K562 (cell line): ENCODE measurements around the gene ATP13A2. TPM values are rescaled to one million over a fixed set of nuclear protein-coding genes. Genes with fewer than 3 reads are reported as not detected.

Experiments used
- HCFC1 ChIP-seq: IDR thresholded peaks from 2 replicates; pipeline ENCODE4 v1.6.1; 2012; ENCODE audit warnings: low read depth, low read length, improper control_type of control experiment
- KDM2B ChIP-seq: fragments of 250-450 bp; sonication (Bioruptor Pico); IDR thresholded peaks from 2 replicates; pipeline ENCODE4 v1.8.0; 2021; ENCODE audit warnings: mild to moderate bottlenecking, moderate library complexity
- NR4A1 ChIP-seq, 2 experiments: fragments of 250-450 bp in 1 of 2; fragments of 450-650 bp in 1 of 2; sonication (Bioruptor Pico) in 1 of 2; IDR thresholded peaks; 2 replicates each; pipeline versions ENCODE4 v1.4.0 to v1.6.1; 2016 to 2020; ENCODE audit warnings: mild to moderate bottlenecking in 2 of 2, missing compliant biosample characterization in 1 of 2, missing genetic modification characterization in 1 of 2, moderate library complexity in 1 of 2
- NRF1 ChIP-seq, 2 experiments: fragments of 450-650 bp; IDR thresholded peaks in 1 of 2; conservative IDR thresholded peaks in 1 of 2; 2 replicates each; pipeline ENCODE4 v1.6.1; 2014; ENCODE audit warnings: mild to moderate bottlenecking in 2 of 2
- PHF8 ChIP-seq: fragments of 200-600 bp; sonication (generic); IDR thresholded peaks from 2 replicates; pipeline ENCODE4 v1.6.1; 2012; ENCODE audit warnings: mixed run types, mild to moderate bottlenecking, inconsistent platforms, low read length, moderate library complexity, borderline replicate concordance
- THAP7 ChIP-seq: fragments of 250-450 bp; sonication (Bioruptor Pico); IDR thresholded peaks from 2 replicates; pipeline ENCODE4 v1.5.0; 2021
- U2AF1 ChIP-seq: fragments of 200-400 bp; formaldehyde crosslinking; optimal IDR thresholded peaks from 2 replicates; pipeline ENCODE3; 2017; ENCODE audit warnings: mild to moderate bottlenecking, low read depth, low read length, moderate library complexity
- UBTF ChIP-seq, 2 experiments: IDR thresholded peaks; 2 replicates each; pipeline ENCODE4 v1.6.1; 2012; ENCODE audit warnings: improper control_type of control experiment in 2 of 2, low read depth in 2 of 2, low read length in 2 of 2, borderline replicate concordance in 1 of 2
- VEZF1 ChIP-seq: fragments of 200-800 bp; sonication (Bioruptor generic); IDR thresholded peaks from 2 replicates; pipeline ENCODE4 v1.6.1; 2017; ENCODE audit warnings: missing genetic modification characterization, missing compliant biosample characterization
- polyA plus RNA-seq, 8 experiments: library from polyadenylated mRNA; depleted of rRNA in 4 of 8; stranded (reverse) in 5 of 8; unstranded in 3 of 8; fragments of >200 nt; fragmentation: Nextera tagmentation in 2 of 8; fragmentation: Illumina TruSeq in 1 of 8; extraction: Ambion mirVana in 2 of 8; extraction: Trizol in 1 of 8; gene quantifications; 2 replicates each; pipeline versions ENCODE4 v1.2.1 to v1.2.3, GENCODE V29; 2011 to 2014; ENCODE audit warnings: inconsistent platforms in 1 of 8, missing spikeins in 1 of 8
- total RNA-seq, 7 experiments: library from RNA; depleted of rRNA in 6 of 7; stranded (reverse); fragments of >200 nt in 6 of 7; fragmentation: Illumina TruSeq in 2 of 7; extraction: Trizol in 2 of 7; gene quantifications; 2 replicates each; pipeline versions ENCODE4 v1.2.1 to v1.2.3, GENCODE V29; 2011 to 2021; ENCODE audit warnings: low replicate concordance in 1 of 7
- TF ChIP-seq, protein P1 (sequence below): fragments of 450-650 bp; IDR thresholded peaks from 2 replicates; pipeline ENCODE4 v1.6.1; 2017; ENCODE audit warnings: antibody characterized with exemption, mild to moderate bottlenecking
- TF ChIP-seq, protein P2 (sequence below): fragments of 450-650 bp; IDR thresholded peaks from one replicate; pipeline ENCODE4 v1.6.1; 2018; ENCODE audit warnings: mild to moderate bottlenecking, moderate library complexity; ENCODE audit not compliant: partially characterized antibody
- TF ChIP-seq, protein P3 (sequence below): conservative IDR thresholded peaks from 2 replicates; pipeline ENCODE4 v1.6.1; 2011; ENCODE audit warnings: low read depth, mild to moderate bottlenecking, low read length; ENCODE audit not compliant: control insufficient read depth

The ATP13A2 gene
- total and polyA plus RNA-seq, 9 of the 15 experiments (the other 6 are each of a cell fraction or from before 2014, with no cell fraction given), result 0.36 to 56.3 (median 16.3) TPM

GRCh38 chr1:17011439-17012307 lies at the start of gene ATP13A2 (continued):
- TF ChIP-seq HCFC1 (peak; percentile 98), U2AF1 (no peak), NR4A1 (CRISPR knock-in tag; IDR thresholded peaks at IDR 0.05) (0 out of 2 replicates have a peak, but pooled peaks have one; percentile 62), NR4A1 (tag; IDR thresholded peaks at IDR 0.05) (no peak), KDM2B (CRISPR knock-in tag) (peak; percentile 7; the same call in 1 of the 2 replicates), THAP7 (0 out of 2 replicates have a peak, but pooled peaks have one; percentile 15), NRF1 (conservative IDR thresholded peaks at IDR 0.05 in 1 of 2, IDR thresholded peaks at IDR 0.05 in 1 of 2) (peak; percentile 81 to 85), VEZF1 (peak; percentile 85), UBTF (IDR thresholded peaks at IDR 0.05; ENCODE audit: borderline replicate concordance in 1 of 2, low read depth in 2 of 2, low read length in 2 of 2) (0 out of 4 replicates have a peak, but pooled peaks have one; percentile 22 to 36), PHF8 (peak; percentile 72; the same call in 1 of the 2 replicates)
- TF ChIP-seq, protein P1, sequence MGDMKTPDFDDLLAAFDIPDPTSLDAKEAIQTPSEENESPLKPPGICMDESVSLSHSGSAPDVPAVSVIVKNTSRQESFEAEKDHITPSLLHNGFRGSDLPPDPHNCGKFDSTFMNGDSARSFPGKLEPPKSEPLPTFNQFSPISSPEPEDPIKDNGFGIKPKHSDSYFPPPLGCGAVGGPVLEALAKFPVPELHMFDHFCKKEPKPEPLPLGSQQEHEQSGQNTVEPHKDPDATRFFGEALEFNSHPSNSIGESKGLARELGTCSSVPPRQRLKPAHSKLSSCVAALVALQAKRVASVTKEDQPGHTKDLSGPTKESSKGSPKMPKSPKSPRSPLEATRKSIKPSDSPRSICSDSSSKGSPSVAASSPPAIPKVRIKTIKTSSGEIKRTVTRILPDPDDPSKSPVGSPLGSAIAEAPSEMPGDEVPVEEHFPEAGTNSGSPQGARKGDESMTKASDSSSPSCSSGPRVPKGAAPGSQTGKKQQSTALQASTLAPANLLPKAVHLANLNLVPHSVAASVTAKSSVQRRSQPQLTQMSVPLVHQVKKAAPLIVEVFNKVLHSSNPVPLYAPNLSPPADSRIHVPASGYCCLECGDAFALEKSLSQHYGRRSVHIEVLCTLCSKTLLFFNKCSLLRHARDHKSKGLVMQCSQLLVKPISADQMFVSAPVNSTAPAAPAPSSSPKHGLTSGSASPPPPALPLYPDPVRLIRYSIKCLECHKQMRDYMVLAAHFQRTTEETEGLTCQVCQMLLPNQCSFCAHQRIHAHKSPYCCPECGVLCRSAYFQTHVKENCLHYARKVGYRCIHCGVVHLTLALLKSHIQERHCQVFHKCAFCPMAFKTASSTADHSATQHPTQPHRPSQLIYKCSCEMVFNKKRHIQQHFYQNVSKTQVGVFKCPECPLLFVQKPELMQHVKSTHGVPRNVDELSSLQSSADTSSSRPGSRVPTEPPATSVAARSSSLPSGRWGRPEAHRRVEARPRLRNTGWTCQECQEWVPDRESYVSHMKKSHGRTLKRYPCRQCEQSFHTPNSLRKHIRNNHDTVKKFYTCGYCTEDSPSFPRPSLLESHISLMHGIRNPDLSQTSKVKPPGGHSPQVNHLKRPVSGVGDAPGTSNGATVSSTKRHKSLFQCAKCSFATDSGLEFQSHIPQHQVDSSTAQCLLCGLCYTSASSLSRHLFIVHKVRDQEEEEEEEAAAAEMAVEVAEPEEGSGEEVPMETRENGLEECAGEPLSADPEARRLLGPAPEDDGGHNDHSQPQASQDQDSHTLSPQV, result peak; percentile 46; the same call in 1 of the 2 replicates
- TF ChIP-seq, protein P2, sequence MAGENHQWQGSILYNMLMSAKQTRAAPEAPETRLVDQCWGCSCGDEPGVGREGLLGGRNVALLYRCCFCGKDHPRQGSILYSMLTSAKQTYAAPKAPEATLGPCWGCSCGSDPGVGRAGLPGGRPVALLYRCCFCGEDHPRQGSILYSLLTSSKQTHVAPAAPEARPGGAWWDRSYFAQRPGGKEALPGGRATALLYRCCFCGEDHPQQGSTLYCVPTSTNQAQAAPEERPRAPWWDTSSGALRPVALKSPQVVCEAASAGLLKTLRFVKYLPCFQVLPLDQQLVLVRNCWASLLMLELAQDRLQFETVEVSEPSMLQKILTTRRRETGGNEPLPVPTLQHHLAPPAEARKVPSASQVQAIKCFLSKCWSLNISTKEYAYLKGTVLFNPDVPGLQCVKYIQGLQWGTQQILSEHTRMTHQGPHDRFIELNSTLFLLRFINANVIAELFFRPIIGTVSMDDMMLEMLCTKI, result no peak
- TF ChIP-seq, protein P3, sequence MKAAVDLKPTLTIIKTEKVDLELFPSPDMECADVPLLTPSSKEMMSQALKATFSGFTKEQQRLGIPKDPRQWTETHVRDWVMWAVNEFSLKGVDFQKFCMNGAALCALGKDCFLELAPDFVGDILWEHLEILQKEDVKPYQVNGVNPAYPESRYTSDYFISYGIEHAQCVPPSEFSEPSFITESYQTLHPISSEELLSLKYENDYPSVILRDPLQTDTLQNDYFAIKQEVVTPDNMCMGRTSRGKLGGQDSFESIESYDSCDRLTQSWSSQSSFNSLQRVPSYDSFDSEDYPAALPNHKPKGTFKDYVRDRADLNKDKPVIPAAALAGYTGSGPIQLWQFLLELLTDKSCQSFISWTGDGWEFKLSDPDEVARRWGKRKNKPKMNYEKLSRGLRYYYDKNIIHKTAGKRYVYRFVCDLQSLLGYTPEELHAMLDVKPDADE, result peak; percentile 97
